HUES64 (cell line): Measurements from ENCODE around the gene IL17C.

Experiments used
- H3K27ac ChIP-seq: 2 replicates; pipeline ENCODE4 v1.7.0; 2013; ENCODE audit warnings: low read depth, low read length, inconsistent platforms
- H3K27me3 ChIP-seq: 2 replicates; pipeline ENCODE4 v1.6.1; 2013; ENCODE audit warnings: mild to moderate bottlenecking, low read length; ENCODE audit not compliant: insufficient read depth
- H3K36me3 ChIP-seq: 2 replicates; pipeline ENCODE4 v1.6.1; 2013; ENCODE audit warnings: mild to moderate bottlenecking, low read length; ENCODE audit not compliant: insufficient read depth
- H3K4me1 ChIP-seq: 2 replicates; pipeline ENCODE4 v1.6.1; 2013; ENCODE audit warnings: mild to moderate bottlenecking, low read length, moderate library complexity; ENCODE audit not compliant: insufficient read depth
- H3K4me3 ChIP-seq: 2 replicates; pipeline ENCODE4 v1.5.1; 2013; ENCODE audit warnings: mild to moderate bottlenecking, low read length, moderate library complexity
- H3K9ac ChIP-seq: 2 replicates; pipeline ENCODE4 v1.6.1; 2013; ENCODE audit warnings: mild to moderate bottlenecking, low read depth, low read length
- H3K9me3 ChIP-seq: 2 replicates; pipeline ENCODE4 v1.6.1; 2013; ENCODE audit warnings: low read depth, low read length; ENCODE audit not compliant: insufficient read depth
- WGBS: fragments of 150-250, 120-280 bp; methylation state at CpG from one replicate; pipeline ENCODE4 v1.1.7; 2013; ENCODE audit warnings: missing lambda C conversion rate; 5-methylcytosine and 5-hydroxymethylcytosine counted together

Gene IL17C

DNA sequence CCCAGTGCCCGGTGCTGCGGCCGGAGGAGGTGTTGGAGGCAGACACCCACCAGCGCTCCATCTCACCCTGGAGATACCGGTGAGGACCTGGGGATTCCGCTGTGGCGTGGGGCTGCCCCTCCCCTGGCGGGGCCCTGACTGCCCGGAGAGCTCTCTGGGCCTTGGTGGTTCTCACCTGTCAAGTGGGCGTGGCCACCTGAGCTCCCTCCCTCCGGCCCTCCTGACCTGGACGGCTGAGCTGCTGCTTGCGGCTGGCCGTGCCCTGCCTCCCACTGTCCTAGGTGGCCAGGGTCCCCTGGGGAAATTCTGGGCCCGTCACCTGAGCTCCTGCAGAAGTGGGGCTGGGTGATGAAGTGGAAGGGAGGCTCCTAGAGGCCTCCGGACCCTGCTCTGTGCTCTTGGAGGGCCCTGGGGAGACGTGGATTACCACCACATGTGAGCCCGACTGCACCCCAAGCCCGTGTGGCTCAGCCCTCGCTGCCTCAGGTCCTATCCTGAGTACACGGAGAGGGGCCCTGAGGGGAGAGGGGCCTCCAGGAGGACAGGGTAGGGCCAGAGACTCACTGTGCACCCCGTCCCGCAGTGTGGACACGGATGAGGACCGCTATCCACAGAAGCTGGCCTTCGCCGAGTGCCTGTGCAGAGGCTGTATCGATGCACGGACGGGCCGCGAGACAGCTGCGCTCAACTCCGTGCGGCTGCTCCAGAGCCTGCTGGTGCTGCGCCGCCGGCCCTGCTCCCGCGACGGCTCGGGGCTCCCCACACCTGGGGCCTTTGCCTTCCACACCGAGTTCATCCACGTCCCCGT, 1.1 kb downstream of the IL17C start:
- Histone ChIP-seq H3K36me3 (0 out of 2 replicates have a peak, but pooled peaks cover 3% of the 10 kb centered on the region), H3K9me3 (no peaks in the 10 kb centered on the region), H3K27me3 (peaks cover 14% of the 10 kb centered on the region), H3K4me3 (no peak overlapping the region), H3K27ac (no peak overlapping the region), H3K9ac (no peak overlapping the region), H3K4me1 (peaks cover 6% of the 10 kb centered on the region; the same call in 1 of the 2 replicates)
- 79% methylated on average over 45 of the region's 45 CpGs for WGBS

GRCh38 chr16:88640039-88640495, 1.7 kb downstream of the IL17C start:
- no peak overlapping the region for H3K9ac ChIP-seq
- peaks cover 12% of the 10 kb centered on the region for H3K27me3 ChIP-seq
- no peak overlapping the region for H3K27ac ChIP-seq
- peaks cover 6% of the 10 kb centered on the region; the same call in 1 of the 2 replicates for H3K4me1 ChIP-seq
- no peak overlapping the region for H3K4me3 ChIP-seq
- 93% methylated on average over 11 of the region's 13 CpGs for WGBS
- H3K9me3 ChIP-seq, result no peaks in the 10 kb centered on the region
- H3K36me3 ChIP-seq, result 0 out of 2 replicates have a peak, but pooled peaks cover 3% of the 10 kb centered on the region

DNA sequence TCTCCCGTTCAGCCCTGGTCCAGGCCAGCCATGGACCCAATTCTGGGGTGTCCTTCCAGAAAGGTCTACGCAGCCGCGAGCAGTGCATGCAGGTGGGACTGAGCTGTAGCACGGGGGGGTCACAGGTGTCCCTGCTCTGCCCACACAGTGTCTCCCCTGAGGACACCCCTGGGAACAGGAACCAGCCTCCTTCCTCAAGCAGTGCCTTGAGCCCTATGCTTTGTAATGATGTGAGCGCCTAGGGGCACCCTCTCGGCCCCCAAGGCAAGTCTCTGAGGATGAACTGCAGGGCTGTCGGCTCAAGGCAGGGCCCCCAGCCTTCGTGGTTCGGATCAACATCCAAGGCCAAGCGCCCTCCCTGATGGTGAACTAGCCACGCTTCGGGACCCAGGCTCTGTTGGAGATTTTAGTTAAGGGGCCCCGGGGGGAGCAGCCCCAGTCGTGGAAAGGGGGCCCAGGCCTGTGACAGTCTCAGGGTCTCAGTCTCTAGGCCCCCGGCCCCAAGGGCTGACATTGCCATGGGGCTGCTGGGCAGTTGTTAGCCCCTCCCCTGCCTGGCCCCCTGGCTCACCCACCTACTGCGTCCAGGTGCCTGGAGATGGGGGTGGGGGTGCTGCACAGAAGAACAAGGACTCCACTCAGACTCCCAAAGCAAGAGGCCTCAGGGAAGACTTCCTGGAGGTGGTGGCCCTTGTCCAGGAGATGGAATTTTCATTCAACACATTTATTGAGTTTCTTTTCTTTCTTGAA, 2.3 kb downstream of the IL17C start:
- Histone ChIP-seq H3K27me3 (peaks cover 8% of the 10 kb centered on the region; the same call in 1 of the 2 replicates), H3K4me3 (no peak overlapping the region), H3K27ac (no peak overlapping the region), H3K9me3 (no peaks in the 10 kb centered on the region), H3K4me1 (peaks cover 6% of the 10 kb centered on the region; the same call in 1 of the 2 replicates), H3K36me3 (0 out of 2 replicates have a peak, but pooled peaks cover 3% of the 10 kb centered on the region), H3K9ac (no peak overlapping the region)
- WGBS, result 90% methylated on average over 17 of the region's 17 CpGs

DNA sequence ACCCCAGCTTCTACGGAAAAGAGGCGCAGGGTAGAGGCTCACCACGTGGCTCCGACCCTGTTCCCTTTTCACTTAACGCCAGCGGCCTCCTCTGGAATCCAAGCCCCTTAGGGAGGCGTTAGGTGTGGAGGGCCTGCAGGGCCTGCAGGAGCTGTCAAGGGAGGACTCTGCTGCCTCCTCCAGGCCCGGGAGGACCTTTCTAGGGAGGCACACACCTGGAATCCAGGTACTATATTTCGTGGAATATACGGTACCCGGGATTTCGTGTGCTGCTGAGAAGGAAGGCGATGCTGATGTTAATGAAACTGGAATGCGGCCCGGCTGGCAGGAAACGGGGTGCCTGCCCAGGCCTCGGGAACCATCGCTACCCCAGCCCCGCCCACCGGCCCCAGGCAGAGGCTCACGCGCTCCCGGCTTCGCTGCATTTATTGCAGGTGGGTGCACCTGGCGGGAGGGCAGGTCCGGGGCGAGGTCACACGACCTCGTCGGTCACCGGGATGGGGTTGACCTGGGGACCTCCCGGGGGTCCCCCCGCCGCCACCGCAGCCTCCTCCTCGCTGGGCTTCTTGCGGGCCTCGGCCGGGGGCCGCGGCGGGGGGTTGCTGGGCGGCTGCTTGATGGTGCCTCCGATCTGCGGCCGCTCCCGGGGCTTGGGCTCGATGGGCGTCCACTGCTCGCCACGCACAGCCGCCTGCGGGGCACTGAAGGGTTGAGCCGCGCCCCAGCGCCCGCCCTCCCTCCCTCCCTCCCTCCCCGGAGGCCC, 4.7 kb downstream of the IL17C start:
- 92% methylated on average over 55 of the region's 58 CpGs for WGBS
- no peaks in the 10 kb centered on the region for H3K9me3 ChIP-seq
- no peak overlapping the region for H3K27ac ChIP-seq
- 0 out of 2 replicates have a peak, but pooled peaks cover 3% of the 10 kb centered on the region for H3K36me3 ChIP-seq
- H3K27me3 ChIP-seq, result peaks cover 3% of the 10 kb centered on the region; the same call in 1 of the 2 replicates
- H3K4me3 ChIP-seq, result no peak overlapping the region
- H3K9ac ChIP-seq, result no peak overlapping the region
- peaks cover 3% of the 10 kb centered on the region; the same call in 1 of the 2 replicates for H3K4me1 ChIP-seq

- Histone ChIP-seq H3K27me3 (peaks cover 3% of the 10 kb centered on the region; the same call in 1 of the 2 replicates), H3K9ac (no peak overlapping the region), H3K36me3 (0 out of 2 replicates have a peak, but pooled peaks cover 3% of the 10 kb centered on the region), H3K27ac (no peak overlapping the region), H3K4me1 (peaks cover 3% of the 10 kb centered on the region; the same call in 1 of the 2 replicates), H3K9me3 (no peaks in the 10 kb centered on the region), H3K4me3 (no peak overlapping the region)
- 91% methylated on average over 9 of the region's 9 CpGs for WGBS
Observed at GRCh38 chr16:88643644-88643932, 5.2 kb downstream of the IL17C start.

DNA sequence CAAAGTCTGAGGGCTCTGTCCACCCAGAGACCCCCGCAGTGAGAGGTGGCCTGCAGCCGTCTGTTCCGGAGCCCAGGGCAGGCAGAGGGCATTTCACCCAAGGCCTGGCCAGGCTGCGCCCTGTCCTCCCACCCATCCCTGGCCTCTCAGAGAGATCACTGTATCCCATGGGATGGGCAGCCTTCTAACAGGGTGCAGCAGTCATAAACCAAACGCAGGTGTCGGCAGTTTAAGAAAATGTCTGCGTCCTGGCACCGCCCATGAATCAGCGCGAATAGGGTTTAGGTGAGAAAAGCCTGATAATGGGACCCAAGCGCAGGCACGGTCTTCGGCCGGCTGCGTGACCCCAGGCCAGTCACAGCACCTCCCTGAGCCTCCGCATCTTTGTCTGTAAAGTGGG, 7.1 kb downstream of the IL17C start:
- Histone ChIP-seq H3K4me3 (no peak overlapping the region), H3K36me3 (0 out of 2 replicates have a peak, but pooled peaks cover 3% of the 10 kb centered on the region), H3K9me3 (no peaks in the 10 kb centered on the region), H3K4me1 (peaks cover 6% of the 10 kb centered on the region; the same call in 1 of the 2 replicates), H3K9ac (no peak overlapping the region), H3K27ac (no peak overlapping the region), H3K27me3 (no peaks in the 10 kb centered on the region; the same call in 1 of the 2 replicates)
- WGBS, result 97% methylated on average over 16 of the region's 16 CpGs

- Histone ChIP-seq H3K4me1 (peaks cover 6% of the 10 kb centered on the region; the same call in 1 of the 2 replicates), H3K36me3 (0 out of 2 replicates have a peak, but pooled peaks cover 3% of the 10 kb centered on the region), H3K27me3 (no peaks in the 10 kb centered on the region), H3K9ac (no peak overlapping the region), H3K27ac (no peak overlapping the region), H3K9me3 (no peaks in the 10 kb centered on the region), H3K4me3 (no peak overlapping the region)
- WGBS, result 89% methylated on average over 23 of the region's 23 CpGs
Observed at GRCh38 chr16:88645941-88646340, 7.6 kb downstream of the IL17C start.

DNA sequence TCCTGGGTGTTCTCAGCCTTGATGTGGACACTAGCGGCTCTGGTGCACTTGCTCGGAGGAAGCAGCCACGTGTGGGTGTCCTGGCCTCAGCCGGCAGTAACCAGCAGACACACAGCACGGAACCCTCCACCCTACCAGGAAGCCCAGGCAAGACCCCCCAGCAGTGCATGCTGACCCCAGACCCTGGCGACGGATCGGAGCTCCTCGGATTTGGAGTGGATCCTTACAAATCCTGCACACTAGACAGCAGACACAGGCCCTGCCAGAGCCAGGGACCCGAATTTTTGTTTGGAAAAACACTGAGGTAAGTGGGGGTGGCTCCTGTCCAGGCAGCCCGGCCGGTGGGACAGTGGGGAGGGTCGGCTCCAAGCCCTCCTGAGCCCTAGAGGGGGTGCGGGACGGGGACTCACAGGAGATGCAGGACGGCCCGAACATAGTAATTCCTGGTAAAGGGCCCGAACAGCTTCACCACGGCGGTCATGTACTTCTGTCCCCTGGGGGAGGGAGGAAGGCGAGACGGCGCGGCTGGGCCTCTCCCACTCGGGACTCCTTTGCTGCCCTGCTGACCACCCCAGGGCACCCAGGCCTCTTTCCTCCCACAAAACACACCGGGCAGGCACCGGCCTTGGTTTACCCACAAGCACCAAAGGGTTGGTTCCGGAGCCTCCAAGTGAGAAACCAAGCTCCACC, 8.1 kb downstream of the IL17C start:
- no peak overlapping the region for H3K4me3 ChIP-seq
- no peak overlapping the region for H3K27ac ChIP-seq
- 0 out of 2 replicates have a peak, but pooled peaks cover 3% of the 10 kb centered on the region for H3K36me3 ChIP-seq
- no peaks in the 10 kb centered on the region for H3K27me3 ChIP-seq
- no peaks in the 10 kb centered on the region for H3K9me3 ChIP-seq
- H3K4me1 ChIP-seq, result peaks cover 10% of the 10 kb centered on the region; the same call in 1 of the 2 replicates
- no peak overlapping the region for H3K9ac ChIP-seq
- 92% methylated on average over 28 of the region's 28 CpGs for WGBS

- no peaks in the 10 kb centered on the region for H3K27me3 ChIP-seq
- H3K9me3 ChIP-seq, result no peaks in the 10 kb centered on the region
- H3K4me1 ChIP-seq, result peaks cover 12% of the 10 kb centered on the region; the same call in 1 of the 2 replicates
- no peak overlapping the region for H3K9ac ChIP-seq
- H3K36me3 ChIP-seq, result 0 out of 2 replicates have a peak, but pooled peaks cover 5% of the 10 kb centered on the region
- no peak overlapping the region for H3K27ac ChIP-seq
- 93% methylated on average over 22 of the region's 22 CpGs for WGBS
- no peak overlapping the region for H3K4me3 ChIP-seq
Observed at GRCh38 chr16:88647178-88648070, 9.1 kb downstream of the IL17C start.
